HL-60 (cell line): ENCODE results near the gene GLCE.

Experiments
- DNase-seq, 2 experiments: peaks; one replicate each; pipeline ENCODE4 v3.0.0-alpha.2; 2010 to 2020; ENCODE audit warnings: low read depth in 1 of 2, low spot score in 1 of 2
- H3K27ac ChIP-seq: fragments of 250-450 bp; sonication (Bioruptor Pico); replicated peaks from 2 replicates; pipeline ENCODE4 v1.5.1; 2020; ENCODE audit warnings: mild to moderate bottlenecking, moderate library complexity
- H3K27me3 ChIP-seq: fragments of 250-450 bp; sonication (Bioruptor Pico); 2 replicates; pipeline ENCODE4 v1.5.1; 2021; ENCODE audit warnings: mild to moderate bottlenecking, moderate library complexity; ENCODE audit not compliant: insufficient read depth, poor library complexity, severe bottlenecking
- H3K4me3 ChIP-seq: replicated peaks from 2 replicates; pipeline ENCODE4 v1.5.1; 2011; ENCODE audit warnings: mild to moderate bottlenecking, control low read depth, low read length; ENCODE audit not compliant: insufficient read depth
- CTCF ChIP-seq: IDR thresholded peaks from one replicate; pipeline ENCODE4 v1.5.1; 2011; ENCODE audit warnings: low read length, control low read depth, inconsistent platforms; ENCODE audit not compliant: insufficient read depth
- GABPA ChIP-seq: IDR thresholded peaks from 2 replicates; pipeline ENCODE4 v1.6.1; 2012; ENCODE audit warnings: low read depth
- POLR2AphosphoS5 ChIP-seq: IDR thresholded peaks from 2 replicates; pipeline ENCODE4 v1.6.1; 2012; ENCODE audit warnings: low read depth
- REST ChIP-seq: IDR thresholded peaks from 2 replicates; pipeline ENCODE4 v1.6.1; 2012; ENCODE audit warnings: low read depth; ENCODE audit not compliant: insufficient replicate concordance
- SPI1 ChIP-seq: IDR thresholded peaks from 2 replicates; pipeline ENCODE4 v1.6.1; 2012; ENCODE audit warnings: low read depth, mild to moderate bottlenecking, borderline replicate concordance

Gene GLCE

GRCh38 chr15:69285834-69286233 is 125.4 kb downstream of the GLCE start:
- H3K27ac ChIP-seq, result no peak overlapping the region
- no peak for DNase-seq
- H3K4me3 ChIP-seq, result no peak overlapping the region
- TF ChIP-seq SPI1 (no peak), POLR2AphosphoS5 (no peak), REST (no peak)
- H3K27me3 ChIP-seq, result no peaks in the 10 kb centered on the region

- Histone ChIP-seq H3K27me3 (no peaks in the 10 kb centered on the region), H3K4me3 (no peak overlapping the region), H3K27ac (no peak overlapping the region)
- DNase-seq, result no peak
- TF ChIP-seq POLR2AphosphoS5 (no peak), GABPA (no peak), CTCF (no peak), REST (no peak), SPI1 (no peak)
Observed at GRCh38 chr15:69288011-69288410, 127.6 kb downstream of the GLCE start.

GRCh38 chr15:69288531-69289341 is 128.3 kb downstream of the GLCE start:
- no peak overlapping the region for H3K27ac ChIP-seq

More at GRCh38 chr15:69288531-69289341, 128.3 kb downstream of the GLCE start:
- TF ChIP-seq GABPA (no peak), REST (no peak), SPI1 (no peak), CTCF (no peak), POLR2AphosphoS5 (no peak)
- DNase-seq, result no peak
- Histone ChIP-seq H3K4me3 (no peak overlapping the region), H3K27me3 (no peaks in the 10 kb centered on the region)
